ENCODE data around the gene ACOX1.

ACOX1 gene

DNA sequence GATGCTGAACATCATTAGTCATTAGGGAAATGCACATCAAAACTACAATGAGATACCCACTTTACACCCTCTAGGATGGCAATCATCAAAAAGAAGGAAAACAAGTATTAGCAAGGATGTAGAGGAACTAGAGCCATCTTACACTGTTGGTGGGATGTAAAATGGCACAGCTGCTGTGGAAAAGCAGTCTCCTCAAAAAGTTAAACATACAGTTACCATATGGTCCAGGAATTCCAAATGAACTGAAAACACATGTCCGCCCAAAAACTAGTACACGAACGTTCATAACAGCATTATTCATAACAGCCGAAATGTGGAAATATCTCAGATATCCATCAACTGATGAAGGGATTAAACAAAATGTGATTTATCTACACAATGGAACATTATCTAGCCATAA lies 45.2 kb downstream of the ACOX1 start:
- DNase-seq (ENCODE audit: low spot score) = no peak

DNA sequence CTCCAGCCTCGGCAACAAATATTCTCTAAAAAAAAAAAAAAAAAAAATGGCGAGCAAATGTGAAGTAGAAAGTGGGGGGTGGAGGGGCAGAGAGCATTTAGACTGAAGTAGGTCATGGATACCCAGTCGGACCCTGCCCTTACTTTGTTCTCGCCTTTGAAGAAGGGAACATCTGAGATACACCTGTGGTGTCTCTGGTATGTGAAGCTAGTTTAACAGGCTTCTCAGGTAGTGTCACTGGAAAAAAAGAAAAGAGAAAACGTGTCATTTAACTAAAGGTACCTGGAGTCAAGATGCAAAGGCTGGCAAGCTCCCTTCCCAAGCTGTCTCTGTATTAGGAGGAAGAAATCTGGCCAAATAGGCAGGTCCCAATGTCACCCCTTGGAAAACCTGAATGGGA lies 46.1 kb downstream of the ACOX1 start:
- no peak for DNase-seq (ENCODE audit: low spot score)

DNA sequence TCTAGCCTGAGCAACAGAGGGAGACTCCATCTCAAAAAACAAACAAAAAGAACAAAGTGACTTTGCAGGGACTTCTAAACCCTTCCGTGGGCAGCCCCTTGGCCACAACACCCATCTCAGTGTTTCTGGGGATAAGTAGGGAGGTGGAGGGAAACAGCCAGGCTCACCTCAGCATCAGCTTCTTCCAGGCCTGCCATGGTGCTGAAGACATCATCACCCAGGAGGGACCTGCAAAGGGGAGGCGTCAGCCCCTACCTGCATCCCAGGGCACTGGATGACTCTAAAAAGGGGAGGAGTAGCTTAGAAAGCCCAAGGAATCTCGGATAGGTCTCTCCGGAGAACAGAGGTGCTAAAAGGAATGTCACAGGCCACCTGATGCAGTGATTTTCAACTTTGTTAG lies 47.9 kb downstream of the ACOX1 start:
- no peak for DNase-seq (ENCODE audit: low spot score)

DNA sequence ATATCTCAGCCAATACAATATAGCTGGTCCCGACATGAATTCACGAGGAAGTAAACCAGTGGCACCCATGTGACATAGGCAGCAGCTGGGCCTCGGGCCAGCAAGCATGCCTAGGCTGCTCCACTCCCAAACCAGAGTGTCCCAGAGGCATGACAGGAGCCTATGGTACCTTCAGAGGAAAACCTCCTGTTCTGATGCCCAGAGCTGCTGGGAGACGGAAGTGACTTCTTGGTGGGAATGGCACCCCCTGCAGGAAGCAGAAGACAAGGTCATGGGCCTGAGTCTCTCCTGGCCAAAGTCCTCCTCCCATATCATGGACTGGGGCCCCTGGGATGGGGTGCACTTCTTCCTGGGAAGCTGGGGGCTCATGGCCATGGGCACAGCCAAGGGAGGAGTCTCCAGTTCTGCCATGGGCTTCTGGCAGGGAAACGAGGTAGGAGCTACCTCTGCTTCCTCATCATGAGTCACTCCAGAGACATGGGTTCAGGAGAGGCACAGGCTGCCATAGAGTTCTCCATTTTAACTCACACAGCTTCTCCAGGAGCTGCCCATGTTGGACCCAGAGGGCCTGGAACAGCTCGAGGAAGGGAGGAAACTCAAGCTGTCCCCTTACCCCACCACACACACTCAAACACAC lies 51.6 kb downstream of the ACOX1 start:
- DNase-seq (ENCODE audit: low spot score) = peak; percentile 51

DNA sequence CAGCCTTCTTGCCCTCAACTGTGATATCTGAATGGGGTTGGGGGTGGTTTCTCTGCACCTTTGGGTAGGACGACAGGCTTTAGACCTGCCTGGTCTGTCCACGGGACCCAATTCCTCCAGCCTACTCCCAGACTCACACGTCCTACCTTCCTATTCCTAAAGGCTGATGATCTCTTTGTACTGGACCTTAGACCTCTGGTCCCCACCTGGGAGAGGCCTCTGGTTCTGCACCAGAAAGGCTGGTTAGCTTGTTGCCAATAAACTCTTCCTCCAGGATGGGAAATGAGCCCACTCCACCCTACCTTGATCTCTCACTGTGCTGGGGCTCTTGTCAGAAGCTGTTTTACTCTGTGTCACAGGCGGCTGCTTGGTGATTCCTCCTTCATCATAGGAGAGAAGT lies 52.5 kb downstream of the ACOX1 start:
- no peak for DNase-seq (ENCODE audit: low spot score)

DNA sequence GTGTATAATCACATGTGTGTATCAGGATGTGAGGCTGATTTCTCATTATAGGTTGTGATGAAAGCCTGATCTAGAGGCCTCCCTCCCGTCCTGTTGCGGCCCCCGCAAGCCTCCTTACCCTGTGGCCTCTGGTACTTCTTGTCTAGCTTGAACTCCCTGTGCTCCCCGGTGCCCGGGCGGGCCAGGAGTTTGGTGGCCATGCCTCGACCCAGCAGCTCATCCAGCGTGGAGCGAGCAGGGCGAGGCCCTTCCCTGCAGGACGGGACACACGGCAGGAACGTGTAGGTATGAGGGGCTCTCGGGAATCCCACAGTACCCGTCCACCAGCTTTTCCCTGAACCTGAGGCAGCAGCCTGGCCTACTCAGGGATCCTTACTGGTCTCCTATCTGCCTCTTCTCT lies 53.1 kb downstream of the ACOX1 start:
- DNase-seq (ENCODE audit: low spot score) = no peak

DNA sequence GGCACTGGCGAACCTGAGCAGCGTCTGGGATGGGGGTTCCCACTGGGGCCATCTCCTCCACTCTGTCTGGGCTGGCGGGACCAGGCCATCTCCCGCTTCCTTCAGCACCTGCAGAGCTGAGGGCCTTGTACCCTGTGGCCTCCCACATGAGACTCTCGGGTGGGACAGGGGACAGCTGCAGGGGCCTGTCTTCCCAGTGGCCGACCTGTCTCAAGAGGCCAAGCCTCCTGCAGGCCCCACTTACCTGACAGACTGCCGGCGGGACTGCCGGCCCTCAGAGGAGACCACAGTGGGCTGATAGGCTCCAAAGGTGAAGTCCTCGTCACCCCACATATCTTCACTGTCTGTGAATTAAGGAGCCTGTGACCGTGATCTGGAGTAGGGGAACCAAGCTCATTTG lies 53.9 kb downstream of the ACOX1 start:
- no peak for DNase-seq (ENCODE audit: low spot score)

DNA sequence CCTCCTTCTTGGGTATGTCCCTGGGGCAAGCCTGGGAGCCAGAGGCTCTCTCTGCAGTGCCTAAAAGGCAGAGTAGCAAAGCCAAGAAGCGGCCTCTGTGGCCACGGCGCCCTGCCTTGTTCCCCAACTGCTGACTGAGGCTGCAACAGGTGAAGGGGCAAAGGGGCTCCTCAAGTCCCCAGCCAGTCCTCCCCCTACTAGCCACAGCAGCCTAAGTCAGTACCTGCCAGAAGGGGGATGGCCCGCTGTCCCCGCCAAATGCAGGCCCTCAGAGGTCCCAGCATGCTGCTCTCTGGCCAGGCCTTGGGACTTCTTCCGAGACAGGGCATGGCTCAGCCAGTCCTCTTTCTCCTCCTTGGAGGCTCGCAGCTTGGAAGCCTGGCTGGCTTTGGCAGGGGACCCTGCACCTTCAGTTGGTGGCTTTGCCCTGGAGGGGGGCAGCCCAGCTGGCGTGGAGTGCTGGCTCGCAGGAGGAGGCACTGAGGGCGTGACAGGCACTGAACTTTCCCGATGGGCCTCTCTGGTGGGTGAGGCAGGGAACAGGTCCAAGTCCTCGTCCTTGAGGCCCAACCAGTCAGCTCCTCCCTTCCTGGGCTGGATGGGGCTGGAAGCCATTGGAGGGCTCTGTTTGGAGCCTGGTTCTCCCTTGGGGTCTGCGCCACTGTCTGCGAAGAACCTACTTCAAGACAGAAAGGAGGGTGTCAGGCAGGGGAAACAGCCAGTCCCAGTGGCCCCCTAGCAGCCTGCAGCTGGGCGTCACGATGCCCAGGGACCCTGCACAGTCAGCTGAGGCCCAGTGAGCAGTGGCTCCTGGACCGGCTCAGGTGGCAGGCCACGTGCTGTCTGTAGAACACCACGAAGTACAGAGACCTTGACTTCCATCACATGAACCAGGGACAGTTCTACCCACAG lies 55.7 kb downstream of the ACOX1 start:
- DNase-seq (ENCODE audit: low spot score) = no peak

DNA sequence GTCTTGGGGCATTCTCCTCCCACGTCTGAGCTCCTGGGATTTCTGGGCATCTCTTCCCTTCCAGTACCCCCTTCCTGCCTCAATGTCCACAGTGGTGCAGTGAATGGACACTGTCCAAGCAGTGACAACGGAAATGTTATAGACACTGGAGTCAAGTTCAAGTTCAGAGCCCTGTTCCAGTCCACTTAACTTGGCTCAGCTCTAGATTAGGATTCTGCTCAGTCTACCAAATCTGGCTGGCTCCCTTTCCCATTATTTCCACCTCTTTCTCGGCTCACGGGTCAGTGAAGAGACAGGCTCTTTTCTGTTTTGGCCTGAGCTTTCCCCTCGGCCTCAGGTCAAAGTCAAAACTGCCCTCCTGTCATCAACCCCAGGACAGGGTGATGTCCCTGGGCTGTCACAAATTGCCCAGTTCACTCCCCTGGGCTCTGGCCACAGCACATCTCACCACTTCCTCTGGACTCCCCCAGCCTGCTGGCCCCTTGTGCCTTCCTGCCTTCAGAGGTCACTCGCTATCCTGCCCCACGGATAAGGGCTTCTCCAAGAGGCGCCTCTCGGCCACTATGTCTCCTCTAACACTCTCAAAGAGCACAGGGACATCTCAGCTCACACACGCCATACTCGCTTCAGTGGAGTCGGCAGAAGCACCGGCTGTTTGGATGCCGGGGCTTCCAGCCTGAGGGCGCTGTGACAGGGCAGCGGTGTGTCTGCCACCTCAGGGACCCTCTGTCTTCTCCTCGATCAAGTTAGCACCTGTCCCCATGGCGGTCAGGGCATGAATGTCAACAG lies 56.6 kb downstream of the ACOX1 start:
- no peak for DNase-seq (ENCODE audit: low spot score)

DNA sequence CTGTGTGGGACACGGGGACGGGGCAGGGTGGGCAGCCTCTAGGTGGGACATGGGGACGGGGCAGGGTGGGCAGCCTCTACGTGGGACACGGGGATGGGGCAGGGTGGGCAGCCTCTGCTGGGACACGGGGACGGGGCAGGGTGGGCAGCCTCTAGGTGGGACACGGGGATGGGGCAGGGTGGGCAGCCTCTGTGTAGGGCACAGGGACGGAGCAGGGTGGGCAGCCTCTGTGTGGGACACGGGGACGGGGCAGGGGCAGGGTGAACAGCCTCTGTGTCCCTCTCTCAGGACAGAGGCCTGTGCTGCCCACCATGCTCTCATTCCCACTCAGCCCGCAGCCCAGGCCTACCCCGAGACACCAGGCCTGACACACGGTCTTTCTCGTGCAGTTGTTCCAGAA lies 57.4 kb downstream of the ACOX1 start:
- DNase-seq (ENCODE audit: low spot score) = no peak

DNA sequence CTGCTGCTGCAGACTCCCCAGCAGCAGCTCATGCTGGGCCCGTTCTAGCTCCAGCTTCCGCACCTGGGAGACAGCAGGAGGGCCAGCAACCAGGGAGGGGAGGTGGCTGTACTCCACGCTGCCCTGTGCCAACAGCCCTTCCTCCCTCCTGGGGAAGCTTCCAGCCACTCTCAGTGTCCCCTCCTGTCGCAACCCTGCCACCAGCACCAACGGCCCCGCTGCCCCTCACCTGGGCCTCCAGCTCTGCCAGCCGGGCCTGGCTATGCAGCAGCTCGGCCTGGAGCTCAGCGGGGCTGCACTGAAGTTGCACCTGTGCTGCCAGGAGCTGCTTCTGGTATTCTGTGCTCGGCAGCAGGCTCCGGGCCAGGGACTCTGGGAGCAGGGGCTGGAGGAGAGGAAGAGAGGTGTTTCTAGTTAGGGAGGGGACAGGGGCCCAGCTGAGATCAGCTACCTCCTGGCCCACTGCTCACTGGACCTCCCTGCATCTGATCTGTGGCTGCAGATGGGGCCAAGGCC lies 58.9 kb downstream of the ACOX1 start:
- no peak for DNase-seq (ENCODE audit: low spot score)

DNA sequence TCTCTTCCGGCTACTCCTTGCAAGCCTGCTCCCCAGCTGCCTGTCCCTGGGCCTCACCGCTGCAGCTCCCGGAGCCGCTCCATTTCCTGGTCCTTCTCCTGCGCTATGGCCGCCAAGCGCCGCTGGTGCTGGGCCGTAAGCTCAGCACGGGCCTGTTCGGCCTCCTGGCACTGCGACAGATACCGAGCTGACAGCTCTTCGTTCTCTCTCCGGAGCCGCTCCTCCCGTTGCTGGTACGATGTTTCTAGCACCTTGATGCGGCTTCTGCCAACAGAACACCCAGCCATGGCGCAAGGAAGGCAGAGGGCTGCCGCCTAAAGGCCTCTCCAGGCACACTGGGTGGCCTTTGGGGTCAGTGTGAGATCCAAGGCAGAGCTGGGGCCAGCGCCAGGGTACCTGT lies 59.4 kb downstream of the ACOX1 start:
- no peak for DNase-seq (ENCODE audit: low spot score)

DNA sequence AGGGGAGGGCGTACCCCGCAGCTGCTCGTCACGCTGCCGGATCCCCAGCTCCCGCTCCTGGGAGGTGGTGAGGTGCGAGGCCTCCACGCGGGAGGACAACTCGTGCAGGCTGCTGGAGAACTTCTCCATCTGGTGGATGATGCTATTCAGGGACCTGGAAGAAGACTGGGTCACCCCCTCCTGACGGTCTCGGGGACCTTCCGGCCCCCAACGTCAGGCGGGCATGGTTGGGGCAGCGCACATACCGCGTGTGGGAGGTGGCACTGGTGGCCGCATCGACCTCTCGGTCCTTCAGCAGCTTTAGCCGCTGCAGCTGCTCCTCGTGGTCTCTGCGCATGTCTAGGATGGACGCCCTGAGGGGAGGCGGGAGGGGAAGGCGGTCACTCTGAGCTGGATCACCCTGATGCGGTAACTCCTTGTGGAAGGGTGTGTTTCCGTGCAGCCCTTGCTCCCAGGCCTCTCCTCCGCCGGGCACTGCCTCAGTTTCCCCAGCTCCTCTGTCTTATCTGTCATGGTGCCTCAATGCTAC lies 61.0 kb downstream of the ACOX1 start:
- no peak for DNase-seq (ENCODE audit: low spot score)

DNA sequence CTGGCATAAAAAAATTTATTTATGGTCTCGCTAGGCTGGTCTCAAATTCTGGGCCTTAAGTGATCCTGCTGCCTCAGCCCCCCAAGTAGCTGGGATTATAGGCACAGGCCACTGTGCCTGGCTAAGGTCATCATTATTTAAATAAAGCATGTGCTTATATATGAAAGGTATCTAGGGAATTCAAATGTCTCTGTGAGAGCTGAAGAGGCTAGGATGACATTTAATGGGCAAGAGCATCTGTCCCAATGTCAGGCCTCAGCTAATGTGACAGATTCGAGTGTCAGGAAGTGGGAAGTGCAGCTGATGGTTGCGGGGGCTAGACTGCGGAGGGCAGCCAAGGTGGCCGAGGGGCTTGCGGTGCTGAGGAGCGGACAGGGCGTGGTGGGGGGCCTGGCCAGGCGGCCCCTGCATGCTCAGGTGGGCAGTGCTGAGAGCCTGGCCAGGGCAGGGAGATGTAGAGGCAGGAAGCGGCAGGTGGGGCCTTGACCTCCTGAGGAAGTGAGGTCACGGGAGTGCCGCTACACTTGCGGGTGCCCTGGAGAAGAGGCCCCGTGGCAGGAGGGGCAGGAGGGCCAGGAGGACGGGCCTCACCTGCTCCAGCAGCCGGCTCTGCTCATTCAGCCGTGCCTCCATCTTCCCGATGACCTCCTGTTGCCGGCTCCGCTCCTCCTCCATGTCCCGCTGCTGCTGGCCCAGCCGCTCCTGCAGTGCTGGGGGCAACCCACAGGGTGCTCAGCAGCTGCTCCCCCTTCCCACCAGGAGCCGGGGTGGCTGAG lies 61.6 kb downstream of the ACOX1 start:
- no peak for DNase-seq (ENCODE audit: low spot score)

DNA sequence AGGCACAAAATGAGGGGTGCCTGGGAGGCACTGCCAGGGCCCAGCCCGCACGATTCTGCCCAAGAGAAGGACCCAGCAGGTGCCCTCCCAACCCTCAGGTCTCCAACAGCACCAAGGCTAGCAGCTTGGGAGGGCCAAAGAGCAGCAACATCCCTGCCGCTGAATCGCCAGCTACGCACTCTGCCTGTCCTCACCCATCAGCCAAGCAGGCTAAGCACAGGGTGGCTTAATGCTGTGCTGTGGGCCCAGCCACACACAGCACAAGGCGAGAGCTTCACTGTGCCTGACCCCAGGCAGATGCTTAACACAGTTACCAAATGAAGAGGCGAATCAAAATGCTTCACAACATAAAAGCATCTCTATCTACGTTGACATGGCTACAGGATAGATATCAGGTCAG lies 63.7 kb downstream of the ACOX1 start:
- DNase-seq (ENCODE audit: low spot score) = no peak

DNA sequence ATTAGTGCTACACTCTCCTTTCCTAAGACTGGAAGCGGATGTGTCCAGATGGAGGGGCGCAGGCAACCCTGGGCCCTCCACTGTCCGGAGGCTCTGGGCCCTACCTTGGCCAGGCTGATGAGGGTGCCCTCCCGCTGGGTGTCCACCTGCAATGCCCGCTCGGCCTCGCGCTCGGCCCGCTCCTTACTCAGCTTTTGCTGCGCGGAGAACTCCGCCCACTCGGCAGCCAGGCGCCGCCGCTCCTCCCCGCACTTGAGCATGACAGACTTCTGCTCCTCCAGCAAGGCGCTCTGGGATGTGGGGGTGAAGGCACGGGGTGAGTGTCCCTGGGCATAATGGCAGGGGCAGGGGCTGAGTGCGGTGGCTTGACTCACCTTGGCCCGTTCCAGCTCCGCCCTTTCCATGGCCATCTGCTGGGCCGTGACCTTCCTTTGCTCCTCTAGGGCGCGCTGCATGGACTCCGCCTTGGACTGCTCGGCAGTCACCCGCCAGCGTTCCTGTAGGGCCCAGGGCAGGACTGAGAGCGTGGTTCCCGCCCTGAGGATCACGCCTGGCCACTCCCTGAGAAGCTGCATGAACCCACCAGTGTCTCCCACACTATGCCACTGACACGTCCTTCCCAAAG lies 64.2 kb downstream of the ACOX1 start:
- DNase-seq (ENCODE audit: low spot score) = no peak

DNA sequence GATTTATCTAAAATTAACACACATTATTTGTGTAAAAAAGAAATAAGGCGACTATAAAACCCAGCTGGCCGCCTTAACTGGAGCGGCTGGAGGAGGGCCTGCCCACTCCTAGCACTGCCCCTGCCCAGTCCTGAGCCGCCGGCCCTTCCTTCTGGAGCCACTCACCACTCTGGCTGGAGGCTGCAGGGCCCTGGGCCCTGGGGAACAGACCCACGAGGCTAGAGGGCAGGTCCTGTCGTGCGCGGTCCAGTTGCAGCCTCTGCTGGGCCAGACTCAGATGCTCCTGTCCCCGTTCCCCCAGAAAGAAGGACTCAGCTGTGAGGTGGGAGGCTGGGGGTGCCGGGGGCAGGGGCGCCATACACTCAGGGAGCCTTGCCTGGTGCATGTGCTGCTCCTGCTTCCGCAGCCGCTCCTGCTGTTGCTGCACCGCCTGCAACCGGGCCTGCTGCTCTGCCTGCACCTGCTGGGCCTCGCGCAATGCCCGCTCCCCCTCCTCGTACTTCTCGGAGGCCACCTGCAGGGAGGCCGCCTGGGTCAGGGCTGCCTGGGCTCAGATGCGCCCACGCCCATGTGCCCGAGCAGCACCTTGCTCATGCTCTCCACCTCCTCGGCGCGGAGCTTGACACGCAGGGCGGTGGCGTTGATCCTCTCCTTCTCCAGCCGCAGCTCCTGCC lies 65.3 kb downstream of the ACOX1 start:
- DNase-seq (ENCODE audit: low spot score) = no peak

DNA sequence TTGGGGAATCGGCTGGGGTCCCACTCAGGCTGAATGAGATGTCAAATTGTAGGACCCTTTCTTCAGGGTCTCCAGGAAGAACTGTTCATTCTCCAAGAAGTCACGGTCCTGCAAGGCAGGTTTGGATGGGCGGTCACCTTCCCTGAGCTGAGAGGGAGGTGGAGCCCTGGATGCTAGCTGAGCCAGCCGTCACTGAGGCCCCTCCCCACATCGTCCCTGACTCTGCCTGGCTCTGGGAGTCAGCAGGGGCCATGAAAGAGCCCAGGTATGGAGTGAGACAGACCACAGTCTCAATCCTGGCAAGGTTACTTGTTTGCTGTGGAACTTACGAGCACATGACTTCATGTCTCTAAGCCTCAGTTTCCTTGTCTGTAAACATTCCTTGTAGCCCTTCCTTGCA lies 68.3 kb downstream of the ACOX1 start:
- no peak for DNase-seq (ENCODE audit: low spot score)

DNA sequence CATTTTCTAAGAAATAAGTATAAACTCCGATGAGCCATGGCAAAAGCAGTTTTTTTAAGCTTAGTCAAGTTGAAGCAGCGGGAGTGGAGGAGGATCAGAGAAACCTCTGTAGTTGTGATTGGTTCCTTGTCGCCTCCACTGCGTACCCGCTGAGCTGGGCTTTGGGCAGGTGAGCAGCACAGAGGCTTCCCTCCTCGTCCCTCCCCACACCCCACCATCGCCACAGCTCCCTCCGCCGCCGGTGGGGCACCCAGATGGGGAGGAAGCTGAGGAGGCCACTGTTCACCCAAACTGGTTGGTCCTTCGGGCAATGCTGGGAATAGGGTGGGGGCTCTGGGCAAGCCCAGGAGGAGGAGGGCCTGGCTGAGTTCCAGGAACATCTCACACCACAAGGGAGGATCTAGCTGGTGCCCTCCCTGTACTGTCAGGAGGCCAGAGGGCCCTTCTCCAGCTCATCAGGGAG lies 69.1 kb downstream of the ACOX1 start:
- DNase-seq (ENCODE audit: low spot score) = peak; percentile 86

DNA sequence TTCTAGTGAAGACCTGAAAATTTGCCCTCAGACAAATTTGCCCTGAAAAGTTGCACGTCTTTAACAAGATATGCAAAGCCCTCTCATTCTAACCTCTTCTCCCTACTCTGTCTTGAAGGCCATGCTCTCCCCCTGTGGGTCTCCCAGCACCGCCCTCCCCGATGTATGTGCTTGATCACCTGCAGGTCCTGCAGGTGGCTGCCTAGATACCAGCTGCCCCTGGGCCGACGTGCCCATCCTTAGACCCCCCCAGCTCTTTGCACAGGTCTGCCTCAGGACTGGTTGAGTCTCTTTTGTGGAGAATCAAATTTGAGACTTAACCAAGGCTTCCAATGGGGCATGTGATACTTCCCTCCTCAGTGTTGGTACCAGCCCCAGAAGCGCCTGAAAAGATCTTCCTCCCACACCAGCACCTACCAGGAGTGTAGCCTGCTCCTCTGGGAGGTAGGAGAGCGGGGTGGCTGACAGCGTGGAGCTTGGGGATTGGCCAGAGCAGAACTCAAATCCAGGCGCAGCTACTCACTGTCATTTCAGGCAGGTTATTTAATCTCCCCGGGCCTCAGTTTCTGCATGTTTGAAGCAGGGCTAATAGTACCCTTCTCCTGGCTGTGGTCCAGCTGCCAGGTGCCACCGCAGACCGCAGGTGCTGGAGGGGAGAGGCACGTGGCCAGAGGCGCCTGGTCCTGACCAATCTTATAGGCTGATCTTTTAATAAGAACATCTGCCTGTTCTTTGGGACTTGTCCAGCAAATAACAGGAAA lies 69.7 kb downstream of the ACOX1 start:
- peak; percentile 55 for DNase-seq (ENCODE audit: low spot score)
